ENCODE measurements around the gene CACNA1B. TPM values are rescaled to one million over a fixed set of nuclear protein-coding genes. Genes with fewer than 3 reads are reported as not detected.
"Not testable (repeated sequence)": the region's sequence is repeated elsewhere in the genome, so short reads cannot be mapped to it uniquely, and the experiment has no call there.

Gene CACNA1B
- total RNA-seq, 2 experiments from 2014 or later: not detected

DNA sequence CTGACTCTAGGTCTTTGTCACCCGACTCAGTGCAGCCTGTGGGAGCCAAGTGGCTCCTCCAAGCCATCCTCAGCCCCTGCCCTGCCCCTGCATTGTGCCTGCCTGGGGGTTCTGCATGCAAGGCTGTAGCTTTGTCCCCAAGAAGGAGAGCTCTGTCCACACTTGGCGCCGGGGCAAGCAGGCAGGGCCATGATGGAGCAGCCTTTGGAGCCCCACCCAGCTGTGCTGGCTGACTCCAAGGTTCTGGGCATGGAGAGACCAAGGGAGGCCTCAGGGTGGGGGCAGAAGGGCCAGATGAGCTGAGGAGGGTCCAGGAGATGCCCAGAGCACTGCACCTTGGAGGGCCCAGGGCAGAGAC, 226.2 kb downstream of the CACNA1B start:
- H3K27me3 Mint-ChIP-seq: no peaks in the 10 kb centered on the region
- ChIA-PET POLR2A (no interaction called here), CTCF (no interaction called here)
- no peaks in the 10 kb centered on the region for H3K4me1 Mint-ChIP-seq
- H3K4me3 Mint-ChIP-seq: no peak overlapping the region
- no peaks in the 10 kb centered on the region for H3K9me3 Mint-ChIP-seq
- no peak overlapping the region for H3K27ac Mint-ChIP-seq
- no peaks in the 10 kb centered on the region for H3K36me3 Mint-ChIP-seq (ENCODE audit: low read depth)
- DNase-seq: no peak

DNA sequence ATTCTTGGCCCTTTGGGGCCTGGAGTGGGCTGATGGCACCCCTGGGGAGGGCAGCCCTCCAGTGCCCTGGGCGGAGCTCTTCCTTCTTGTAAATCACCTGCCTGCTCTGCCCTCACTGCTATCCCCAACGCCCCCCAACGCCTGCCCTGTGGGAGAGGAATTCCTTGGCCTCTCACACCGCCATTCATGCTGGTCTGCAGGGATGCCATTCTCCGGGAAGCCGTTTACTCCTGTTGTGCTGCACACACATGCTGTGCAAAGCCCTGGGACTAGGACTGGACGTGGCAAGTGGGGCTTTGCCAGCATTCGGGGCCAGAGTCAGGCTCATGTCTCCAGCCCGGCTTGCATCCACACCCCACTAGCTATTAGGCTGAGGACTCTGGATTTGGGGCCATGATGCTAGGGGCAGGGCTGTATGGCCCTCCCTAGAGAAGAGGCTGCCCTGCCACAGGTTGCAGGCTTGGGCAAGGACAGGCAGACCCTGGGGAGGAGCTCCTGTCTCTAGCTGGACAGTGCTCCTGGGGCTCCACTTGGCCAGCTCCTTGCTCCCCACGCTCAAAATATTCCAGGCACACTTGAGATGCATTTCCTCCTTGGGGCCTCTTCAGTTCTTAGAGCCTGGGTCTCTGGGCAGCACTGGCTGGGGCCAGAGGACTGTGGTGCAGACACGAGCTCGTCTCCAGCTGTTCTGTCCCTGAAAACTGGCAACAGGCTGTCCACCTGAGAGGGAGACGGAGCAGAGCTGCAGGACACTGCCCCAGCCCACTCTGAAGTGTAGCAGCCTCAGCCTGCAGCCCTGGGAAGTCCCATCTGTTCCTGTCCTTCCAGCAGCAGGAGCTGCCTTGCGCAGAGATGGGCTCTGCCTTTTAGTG, 226.9 kb downstream of the CACNA1B start:
- Mint-ChIP-seq H3K4me1 (no peaks in the 10 kb centered on the region), H3K27ac (no peak overlapping the region), H3K9me3 (no peaks in the 10 kb centered on the region), H3K36me3 (ENCODE audit: low read depth) (no peaks in the 10 kb centered on the region), H3K27me3 (no peaks in the 10 kb centered on the region), H3K4me3 (no peak overlapping the region)
- DNase-seq: no peak
- CTCF ChIA-PET: no interaction called here
- POLR2A ChIA-PET: no interaction called here

DNA sequence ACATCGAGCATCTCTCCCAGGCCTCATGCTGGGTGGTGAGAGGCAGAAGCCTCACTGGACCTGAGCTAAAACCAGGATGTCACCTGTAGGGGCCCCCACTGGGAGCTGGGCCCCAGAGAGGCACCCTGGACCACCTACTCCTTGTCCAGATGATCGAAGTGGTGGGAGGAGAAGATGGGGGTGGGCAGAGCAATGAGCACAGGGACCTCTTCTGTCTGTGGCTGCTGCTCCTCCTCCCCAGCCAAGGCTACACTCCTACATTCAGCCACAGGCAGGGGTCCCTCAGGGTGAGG, 227.5 kb downstream of the CACNA1B start:
- Mint-ChIP-seq H3K4me3 (no peak overlapping the region), H3K27me3 (no peaks in the 10 kb centered on the region), H3K36me3 (ENCODE audit: low read depth) (no peaks in the 10 kb centered on the region), H3K9me3 (no peaks in the 10 kb centered on the region), H3K4me1 (no peaks in the 10 kb centered on the region), H3K27ac (no peak overlapping the region)
- peak; percentile 9 for DNase-seq
- CTCF ChIA-PET: no interaction called here
- POLR2A ChIA-PET: no interaction called here

DNA sequence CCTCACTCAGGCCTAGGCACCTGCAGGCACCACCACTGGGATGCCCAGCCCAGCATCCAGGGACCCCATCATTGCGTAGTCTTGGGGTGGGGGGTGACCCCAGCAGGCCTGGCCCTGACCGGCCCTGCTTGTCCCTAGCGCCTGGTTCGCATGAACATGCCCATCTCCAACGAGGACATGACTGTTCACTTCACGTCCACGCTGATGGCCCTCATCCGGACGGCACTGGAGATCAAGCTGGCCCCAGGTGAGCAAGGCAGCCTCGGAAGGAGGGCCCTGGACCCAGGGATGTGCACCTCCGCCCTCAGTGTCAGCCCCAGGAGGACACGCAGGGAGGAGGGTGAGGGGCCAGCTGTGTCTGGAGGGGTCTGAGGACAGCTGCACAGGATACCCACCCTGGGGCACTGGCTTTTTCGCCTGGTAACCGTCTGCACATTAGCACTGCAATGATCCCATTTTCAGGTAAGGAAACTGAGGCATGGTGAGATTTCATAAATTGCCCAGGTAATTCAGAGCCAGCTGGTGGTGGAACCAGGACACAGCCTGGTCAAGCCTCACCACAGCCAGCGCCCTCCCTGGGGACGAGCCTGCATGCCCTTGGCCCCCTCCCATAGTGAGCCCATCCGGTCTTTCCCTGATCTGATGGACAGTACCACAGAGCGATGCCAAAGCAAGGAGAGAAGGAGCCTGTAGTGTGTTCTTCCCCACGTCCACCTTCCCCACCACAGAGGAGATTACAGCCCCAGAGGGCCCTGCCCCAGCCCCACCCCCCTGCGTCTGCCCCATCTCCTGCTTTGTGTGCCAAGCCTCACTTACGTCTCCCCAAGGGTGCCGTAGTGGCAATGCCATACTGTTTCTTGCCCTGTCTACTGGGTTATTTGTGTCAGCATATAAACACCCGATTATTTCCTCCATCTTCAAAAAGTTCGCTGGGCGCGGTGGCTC, 228.3 kb downstream of the CACNA1B start:
- CTCF ChIA-PET: no interaction called here
- no peaks in the 10 kb centered on the region for H3K27me3 Mint-ChIP-seq
- no peak overlapping the region for H3K27ac Mint-ChIP-seq
- POLR2A ChIA-PET: no interaction called here
- H3K4me1 Mint-ChIP-seq: no peaks in the 10 kb centered on the region
- no peak overlapping the region for H3K4me3 Mint-ChIP-seq
- H3K9me3 Mint-ChIP-seq: no peaks in the 10 kb centered on the region
- peak; percentile 8 for DNase-seq
- no peaks in the 10 kb centered on the region for H3K36me3 Mint-ChIP-seq (ENCODE audit: low read depth)

DNA sequence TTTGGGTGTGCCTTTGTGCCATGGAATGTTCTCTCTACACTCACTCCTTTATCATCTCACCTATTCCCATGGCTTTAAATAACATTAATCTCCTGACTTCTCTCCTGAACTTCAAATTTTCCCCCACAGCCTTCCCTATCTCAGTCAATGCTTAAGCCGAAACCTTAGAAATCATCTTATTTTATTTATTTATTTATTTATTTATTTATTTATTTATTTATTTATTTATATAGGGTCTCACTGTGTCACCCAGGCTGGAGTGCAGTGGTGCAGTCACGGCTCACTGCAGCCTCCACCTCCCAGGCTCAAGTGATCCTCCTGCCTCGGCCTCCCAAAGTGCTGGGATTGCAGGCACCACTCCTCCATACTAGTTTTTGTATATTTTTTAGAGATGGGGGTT, 229.5 kb downstream of the CACNA1B start:
- H3K27ac Mint-ChIP-seq; H3K9me3 Mint-ChIP-seq; H3K4me1 Mint-ChIP-seq; H3K27me3 Mint-ChIP-seq; H3K4me3 Mint-ChIP-seq; POLR2A ChIA-PET; H3K36me3 Mint-ChIP-seq (ENCODE audit: low read depth); DNase-seq; CTCF ChIA-PET: not testable (repeated sequence)

- Mint-ChIP-seq H3K4me1 (no peaks in the 10 kb centered on the region), H3K4me3 (no peak overlapping the region), H3K9me3 (no peaks in the 10 kb centered on the region), H3K27me3 (no peaks in the 10 kb centered on the region), H3K36me3 (ENCODE audit: low read depth) (no peaks in the 10 kb centered on the region), H3K27ac (no peak overlapping the region)
- no peak for DNase-seq
- CTCF ChIA-PET: no interaction called here
- POLR2A ChIA-PET: no interaction called here
Observed at GRCh38 chr9:138111607-138112006, 234.0 kb downstream of the CACNA1B start.

- no peak overlapping the region for H3K27ac Mint-ChIP-seq
- H3K27me3 Mint-ChIP-seq: no peaks in the 10 kb centered on the region
- no peaks in the 10 kb centered on the region for H3K9me3 Mint-ChIP-seq
- no peaks in the 10 kb centered on the region for H3K4me1 Mint-ChIP-seq
- H3K4me3 Mint-ChIP-seq: no peak overlapping the region
- ChIA-PET CTCF (no interaction called here), POLR2A (no interaction called here)
- no peak for DNase-seq
- H3K36me3 Mint-ChIP-seq (ENCODE audit: low read depth): no peaks in the 10 kb centered on the region
Observed at GRCh38 chr9:138112090-138112748, 234.6 kb downstream of the CACNA1B start.

DNA sequence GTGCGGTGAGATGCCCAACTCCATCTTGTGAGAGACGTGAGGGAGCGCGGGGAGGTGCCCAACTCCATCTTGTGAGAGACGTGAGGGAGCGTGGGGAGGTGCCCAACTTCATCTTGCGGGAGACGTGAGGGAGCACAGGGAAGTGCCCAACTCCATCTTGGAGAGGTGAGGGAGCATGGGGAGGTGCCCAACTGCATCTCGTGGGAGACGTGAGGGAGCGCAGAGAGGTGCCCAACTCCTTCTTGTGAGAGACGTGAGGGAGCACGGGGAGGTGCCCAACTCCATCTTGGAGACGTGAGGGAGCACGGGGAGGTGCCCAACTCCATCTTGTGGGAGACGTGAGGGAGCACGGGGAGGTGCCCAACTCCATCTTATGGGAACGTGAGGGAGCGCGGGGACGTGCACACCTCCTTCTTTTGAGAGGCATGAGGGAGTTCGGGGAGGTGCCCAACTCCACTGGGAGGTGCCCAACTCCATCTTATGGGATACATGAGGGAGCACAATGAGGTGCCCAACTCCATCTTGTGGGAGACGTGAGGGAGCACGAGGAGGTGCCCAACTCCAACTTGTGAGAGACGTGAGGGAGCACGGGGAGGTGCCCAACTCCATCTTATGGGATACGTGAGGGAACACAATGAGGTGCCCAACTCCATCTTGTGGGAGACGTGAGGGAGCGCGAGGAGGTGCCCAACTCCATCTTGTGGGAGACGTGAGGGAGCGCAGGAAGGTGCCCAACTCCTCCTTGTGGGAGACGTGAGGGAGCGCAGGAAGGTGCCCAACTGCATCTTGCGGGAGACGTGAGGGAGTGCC, 235.4 kb downstream of the CACNA1B start:
- Mint-ChIP-seq H3K4me3 (no peak overlapping the region), H3K27ac (no peak overlapping the region), H3K4me1 (no peaks in the 10 kb centered on the region), H3K9me3 (no peaks in the 10 kb centered on the region), H3K36me3 (ENCODE audit: low read depth) (no peaks in the 10 kb centered on the region), H3K27me3 (no peaks in the 10 kb centered on the region)
- POLR2A ChIA-PET: no interaction called here
- CTCF ChIA-PET: no interaction called here
- DNase-seq: no peak

DNA sequence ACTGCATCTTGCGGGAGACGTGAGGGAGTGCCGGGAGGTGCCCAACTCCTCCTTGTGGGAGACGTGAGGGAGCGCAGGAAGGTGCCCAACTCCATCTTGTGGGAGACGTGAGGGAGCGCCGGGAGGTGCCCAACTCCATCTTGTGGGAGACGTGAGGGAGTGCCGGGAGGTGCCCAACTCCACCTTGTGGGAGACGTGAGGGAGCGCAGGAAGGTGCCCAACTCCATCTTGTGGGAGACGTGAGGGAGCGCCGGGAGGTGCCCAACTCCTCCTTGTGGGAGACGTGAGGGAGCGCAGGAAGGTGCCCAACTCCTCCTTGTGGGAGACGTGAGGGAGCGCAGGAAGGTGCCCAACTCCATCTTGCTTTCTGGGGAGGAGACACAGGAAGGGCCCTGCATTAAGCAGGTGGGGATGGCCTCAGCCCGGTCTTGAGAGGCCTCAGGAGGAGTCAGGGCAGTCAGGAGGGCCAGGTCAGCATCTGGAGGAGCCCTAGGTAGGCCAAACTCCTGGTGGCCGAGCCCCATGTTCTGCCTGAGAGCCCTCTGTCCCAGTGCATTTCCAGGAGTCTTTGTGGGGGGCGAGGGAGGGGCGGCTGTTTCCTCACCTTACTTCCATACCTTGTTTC, 236.2 kb downstream of the CACNA1B start:
- CTCF ChIA-PET; POLR2A ChIA-PET; DNase-seq; H3K36me3 Mint-ChIP-seq (ENCODE audit: low read depth); H3K27me3 Mint-ChIP-seq; H3K9me3 Mint-ChIP-seq; H3K4me3 Mint-ChIP-seq; H3K27ac Mint-ChIP-seq; H3K4me1 Mint-ChIP-seq: not testable (repeated sequence)

GRCh38 chr9:138114501-138115245, 237.1 kb downstream of the CACNA1B start:
- no peaks in the 10 kb centered on the region for H3K27me3 Mint-ChIP-seq
- H3K9me3 Mint-ChIP-seq: no peaks in the 10 kb centered on the region
- H3K27ac Mint-ChIP-seq: no peak overlapping the region
- no peak overlapping the region for H3K4me3 Mint-ChIP-seq
- ChIA-PET POLR2A (no interaction called here), CTCF (no interaction called here)
- no peak for DNase-seq
- H3K4me1 Mint-ChIP-seq: no peaks in the 10 kb centered on the region
- H3K36me3 Mint-ChIP-seq (ENCODE audit: low read depth): no peaks in the 10 kb centered on the region

- POLR2A ChIA-PET: no interaction called here
- CTCF ChIA-PET: no interaction called here
- no peaks in the 10 kb centered on the region for H3K4me1 Mint-ChIP-seq
- no peaks in the 10 kb centered on the region for H3K9me3 Mint-ChIP-seq
- H3K27me3 Mint-ChIP-seq: no peaks in the 10 kb centered on the region
- H3K4me3 Mint-ChIP-seq: no peak overlapping the region
- no peak for DNase-seq
- H3K36me3 Mint-ChIP-seq (ENCODE audit: low read depth): no peaks in the 10 kb centered on the region
- H3K27ac Mint-ChIP-seq: no peak overlapping the region
Observed at GRCh38 chr9:138115506-138115905, 237.9 kb downstream of the CACNA1B start.

- H3K27ac Mint-ChIP-seq: no peak overlapping the region
Observed at GRCh38 chr9:138116521-138116920, 238.9 kb downstream of the CACNA1B start.

More at GRCh38 chr9:138116521-138116920, 238.9 kb downstream of the CACNA1B start:
- Mint-ChIP-seq H3K9me3 (no peaks in the 10 kb centered on the region), H3K36me3 (ENCODE audit: low read depth) (no peaks in the 10 kb centered on the region), H3K27me3 (no peaks in the 10 kb centered on the region), H3K4me1 (no peaks in the 10 kb centered on the region), H3K4me3 (no peak overlapping the region)
- DNase-seq: no peak
- POLR2A ChIA-PET: no interaction called here
- CTCF ChIA-PET: no interaction called here
